Activated CD8-positive, alpha-beta T cell treated with anti-CD3 and anti-CD28 coated beads for 36 hours (primary cell): ENCODE measurements around the gene RPS14. TPM values are rescaled to one million over a fixed set of nuclear protein-coding genes. Genes with fewer than 3 reads are reported as not detected.

Source experiments
- ATAC-seq: fragments of 200-7000 bp; cut with Tn5 transposase; one replicate; pipeline ENCODE4 v1.10.0; 2021; ENCODE audit warnings: mild to moderate bottlenecking, moderate library complexity
- CTCF ChIA-PET: fragments of 350-600 bp; sonication (Branson Sonifier 250); formaldehyde crosslinking; loops from one replicate; lab custom pipeline; 2021; ENCODE audit warnings: antibody characterized with exemption; lab: Charles Lee
- POLR2A ChIA-PET: fragments of 350-600 bp; sonication (Branson Sonifier 250); formaldehyde crosslinking; loops from one replicate; lab custom pipeline; 2021; ENCODE audit warnings: antibody characterized with exemption; lab: Charles Lee
- DNase-seq: peaks from one replicate; pipeline ENCODE4 v3.0.0-alpha.2; 2020
- H3K27ac Mint-ChIP-seq: one replicate; pipeline ENCODE4 v1.8.0; 2021; ENCODE audit warnings: mild to moderate bottlenecking, mixed read lengths
- H3K27me3 Mint-ChIP-seq: one replicate; pipeline ENCODE4 v1.8.0; 2021; ENCODE audit warnings: mixed read lengths
- H3K36me3 Mint-ChIP-seq: one replicate; pipeline ENCODE4 v1.8.0; 2021; ENCODE audit warnings: low read depth, mixed read lengths
- H3K4me1 Mint-ChIP-seq: one replicate; pipeline ENCODE4 v1.8.0; 2021; ENCODE audit warnings: low read depth, mixed read lengths
- H3K4me3 Mint-ChIP-seq: one replicate; pipeline ENCODE4 v1.8.0; 2021; ENCODE audit warnings: mild to moderate bottlenecking, moderate library complexity, mixed read lengths
- H3K9me3 Mint-ChIP-seq: one replicate; pipeline ENCODE4 v1.8.0; 2021; ENCODE audit warnings: mixed read lengths
- CTCF ChIP-seq: fragments of 200-600 bp; IDR thresholded peaks from one replicate; pipeline ENCODE4 v1.8.0; 2022; ENCODE audit warnings: antibody characterized with exemption, mild to moderate bottlenecking
- intact Hi-C: fragments of 100-400 bp; cut with micrococcal nuclease; formaldehyde crosslinking; loops from one replicate; pipeline ENCODE4 v1.10.0; 2022
- total RNA-seq, 2 experiments: library from RNA; stranded (reverse); gene quantifications; one replicate each; pipeline ENCODE4 v1.2.3, GENCODE V29; 2021

RPS14 gene
- total RNA-seq, 2 experiments from 2014 or later: 3,542 to 3,651 TPM

- no peak for ATAC-seq
- no peak overlapping the region for H3K27ac Mint-ChIP-seq
- no peak overlapping the region for H3K4me3 Mint-ChIP-seq
- ChIA-PET POLR2A (interaction anchor here (1.1 kb wide), 1 partner anchor 9 kb away, joined by 3 read pairs; no protein-coding TSS in a partner anchor), CTCF (interaction anchor here (1.6 to 1.7 kb wide), 2 partner anchors 204 to 663 kb away, joined by 4 read pairs; no protein-coding TSS in a partner anchor)
- intact Hi-C loops: no loop called here
- H3K27me3 Mint-ChIP-seq: no peaks in the 10 kb centered on the region
- H3K4me1 Mint-ChIP-seq: peaks cover 17% of the 10 kb centered on the region
- H3K9me3 Mint-ChIP-seq: peaks cover 1% of the 10 kb centered on the region
- DNase-seq: no peak
- TF ChIP-seq CTCF: no peak
- peaks cover 16% of the 10 kb centered on the region for H3K36me3 Mint-ChIP-seq
Observed at GRCh38 chr5:150452914-150453313, 3.4 kb upstream of the RPS14 start.

- no peak for TF ChIP-seq CTCF
- Mint-ChIP-seq H3K9me3 (peaks cover 1% of the 10 kb centered on the region), H3K4me3 (no peak overlapping the region), H3K27ac (no peak overlapping the region), H3K36me3 (peaks cover 30% of the 10 kb centered on the region), H3K4me1 (peaks cover 18% of the 10 kb centered on the region), H3K27me3 (no peaks in the 10 kb centered on the region)
- ChIA-PET CTCF (interaction anchor here (0.7 to 2.1 kb wide), 7 partner anchors 10 to 664 kb away, joined by 3 to 10 read pairs (median 4); partner anchors contain the start of gene CD74), POLR2A (interaction anchor here (0.6 kb wide), 2 partner anchors 327 to 1657 kb away, joined by 3 read pairs; partner anchors contain the start of gene SMIM3)
- intact Hi-C loops: no loop called here
- ATAC-seq (no peak), DNase-seq (no peak)
Observed at GRCh38 chr5:150451594-150451993, 2.1 kb upstream of the RPS14 start.

GRCh38 chr5:150448952-150449516 is 505 bp downstream of the RPS14 start:
- Mint-ChIP-seq H3K27me3 (no peaks in the 10 kb centered on the region), H3K27ac (peak overlapping the region; percentile 100), H3K9me3 (peaks cover 1% of the 10 kb centered on the region), H3K36me3 (peaks cover 51% of the 10 kb centered on the region), H3K4me3 (peak overlapping the region; percentile 92), H3K4me1 (peaks cover 30% of the 10 kb centered on the region)
- POLR2A ChIA-PET: interaction anchor here (0.6 to 2.3 kb wide), 12 partner anchors 10 to 899 kb away, joined by 3 to 16 read pairs (median 4); partner anchors contain the start of gene CD74
- intact Hi-C loops: no loop called here
- TF ChIP-seq CTCF: no peak
- DNase-seq (no peak), ATAC-seq (peak; percentile 14)
- CTCF ChIA-PET: interaction anchor here (1.1 to 2.5 kb wide), 7 partner anchors 10 to 252 kb away, joined by 3 to 20 read pairs (median 6); partner anchors contain the start of gene RBM22

- H3K27ac Mint-ChIP-seq: peak overlapping the region; percentile 100
- peaks cover 58% of the 10 kb centered on the region for H3K36me3 Mint-ChIP-seq
- CTCF ChIA-PET: interaction anchor here (0.9 kb wide), 1 partner anchor 9 kb away, joined by 6 read pairs; no protein-coding TSS in a partner anchor
- TF ChIP-seq CTCF: no peak
- DNase-seq (no peak), ATAC-seq (no peak)
- H3K4me3 Mint-ChIP-seq: peak overlapping the region; percentile 92
- POLR2A ChIA-PET: interaction anchor here (1.1 to 3.8 kb wide), 4 partner anchors 8 to 37 kb away, joined by 3 to 21 read pairs (median 12); no protein-coding TSS in a partner anchor
- H3K9me3 Mint-ChIP-seq: peaks cover 1% of the 10 kb centered on the region
- intact Hi-C loops: no loop called here
- no peaks in the 10 kb centered on the region for H3K27me3 Mint-ChIP-seq
- H3K4me1 Mint-ChIP-seq: peaks cover 30% of the 10 kb centered on the region
Observed at GRCh38 chr5:150448334-150448733, 1.2 kb downstream of the RPS14 start.

GRCh38 chr5:150447188-150447587 is 2.4 kb downstream of the RPS14 start:
- no peaks in the 10 kb centered on the region for H3K27me3 Mint-ChIP-seq

More at GRCh38 chr5:150447188-150447587, 2.4 kb downstream of the RPS14 start:
- ChIA-PET POLR2A (interaction anchor here (1.1 to 3.8 kb wide), 8 partner anchors 9 to 43 kb away, joined by 3 to 21 read pairs (median 4); no protein-coding TSS in a partner anchor), CTCF (interaction anchor here (1.8 kb wide), 1 partner anchor 11 kb away, joined by 8 read pairs; no protein-coding TSS in a partner anchor)
- peaks cover 60% of the 10 kb centered on the region for H3K36me3 Mint-ChIP-seq
- ATAC-seq: no peak
- peak overlapping the region; percentile 100 for H3K27ac Mint-ChIP-seq
- H3K4me3 Mint-ChIP-seq: peak overlapping the region; percentile 92
- intact Hi-C loops: no loop called here
- H3K4me1 Mint-ChIP-seq: peaks cover 30% of the 10 kb centered on the region
- TF ChIP-seq CTCF: no peak
- H3K9me3 Mint-ChIP-seq: peaks cover 1% of the 10 kb centered on the region
- DNase-seq: no peak
